Stimulated activated CD8-positive, alpha-beta memory T cell treated with anti-CD3 and anti-CD28 coated beads, Interleukin-15, amount 100 ng/mL, for 1 hour (primary cell): ENCODE measurements around the gene ADNP.
A peak's percentile ranks its signal among the peaks of the same experiment; 100 is the strongest.
"Not testable (repeated sequence)": the region's sequence is repeated elsewhere in the genome, so short reads cannot be mapped to it uniquely, and the experiment has no call there.

Source experiments
- DNase-seq: peaks from one replicate; pipeline ENCODE4 v3.0.0-alpha.2; 2020; ENCODE audit warnings: low read depth

The ADNP gene

DNA sequence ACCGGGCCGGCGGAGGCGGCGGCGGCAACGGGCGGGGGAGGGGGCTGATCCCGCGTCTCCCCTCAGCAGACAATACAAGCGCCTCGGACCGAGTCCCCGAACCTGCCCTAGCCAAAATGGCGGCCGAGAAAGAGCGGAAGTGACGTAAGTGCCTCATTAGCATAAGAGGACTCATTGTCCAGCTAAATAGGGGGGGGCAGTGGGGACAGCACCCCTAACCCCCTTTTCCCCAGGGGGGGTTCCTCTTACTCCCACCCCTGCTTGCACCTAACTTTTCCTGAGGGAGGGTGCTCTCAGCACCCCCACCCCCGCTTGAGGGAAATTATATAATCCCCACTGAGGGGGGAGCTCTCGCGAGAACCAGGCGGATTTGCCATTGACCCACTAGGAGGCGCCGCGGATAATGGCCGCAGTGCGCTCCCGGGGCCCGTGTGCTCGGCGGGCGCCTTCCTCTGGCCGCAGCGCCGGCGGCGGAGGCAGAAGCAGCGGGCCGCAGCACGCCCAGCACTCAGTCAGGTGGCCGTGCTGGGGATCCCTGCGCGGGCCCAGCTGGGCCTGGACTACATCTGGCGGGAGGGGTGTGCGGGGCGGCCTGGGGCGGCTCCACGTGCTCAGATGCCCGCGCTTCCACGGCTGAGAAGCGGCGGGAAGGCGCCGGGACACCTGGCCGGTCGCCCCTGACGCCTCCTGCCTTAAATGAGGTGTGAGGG, at the start of gene ADNP:
ADNP (minus strand) TSS at position 132 of the 710 bp plus-strand sequence. CDS start 27,441 bp downstream, outside the sequence.
- peak; percentile 75 for DNase-seq

DNA sequence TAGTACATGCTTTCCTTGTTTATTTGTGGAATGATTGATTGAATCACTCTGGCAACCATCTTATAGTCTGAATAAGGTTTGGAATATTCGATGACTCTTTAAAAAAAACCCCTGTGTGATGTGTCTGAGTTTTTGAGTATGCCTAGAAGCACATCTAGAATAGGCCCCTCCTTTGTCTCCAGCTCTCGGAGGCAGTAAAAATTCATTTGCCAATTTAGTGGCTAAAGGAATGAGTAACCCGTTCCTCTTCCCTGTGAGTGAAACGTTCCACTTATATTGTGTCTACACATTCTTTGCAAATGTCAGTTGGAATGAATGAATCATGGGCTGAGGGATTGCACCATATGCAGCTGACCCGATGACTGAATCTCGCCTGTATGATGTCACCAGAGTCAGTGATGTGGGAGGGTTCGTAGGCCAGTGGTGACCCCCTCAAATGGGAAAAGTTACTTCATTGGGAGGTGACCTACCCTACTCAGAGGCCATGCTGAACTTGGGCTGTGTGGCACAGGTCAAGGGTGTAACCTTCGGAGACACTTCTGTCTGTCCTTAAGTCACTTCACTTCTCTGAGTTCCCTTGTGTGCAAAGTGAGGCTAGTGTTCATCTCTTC, 48.9 kb upstream of the ADNP start:
- no peak for DNase-seq

DNA sequence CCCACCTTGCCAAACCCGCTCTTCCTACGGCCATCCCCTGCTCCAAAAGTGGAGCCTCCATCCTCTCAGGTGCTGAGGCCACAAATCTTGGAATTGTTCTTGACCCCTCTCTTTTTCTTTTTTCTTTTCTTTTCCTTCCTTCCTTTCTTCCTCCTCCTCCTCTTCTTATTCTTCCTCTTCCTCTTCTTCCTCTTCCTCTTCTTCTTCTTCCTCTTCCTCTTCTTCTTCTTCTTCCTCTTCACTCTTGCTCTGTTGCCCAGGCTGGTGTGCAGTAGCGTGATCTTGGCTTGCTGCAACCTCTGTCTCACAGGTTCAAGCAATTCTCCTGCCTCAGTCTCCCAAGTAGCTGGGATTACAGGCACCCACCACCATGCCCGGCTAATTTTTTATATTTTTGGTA, 47.3 kb upstream of the ADNP start:
- not testable (repeated sequence) for DNase-seq

DNA sequence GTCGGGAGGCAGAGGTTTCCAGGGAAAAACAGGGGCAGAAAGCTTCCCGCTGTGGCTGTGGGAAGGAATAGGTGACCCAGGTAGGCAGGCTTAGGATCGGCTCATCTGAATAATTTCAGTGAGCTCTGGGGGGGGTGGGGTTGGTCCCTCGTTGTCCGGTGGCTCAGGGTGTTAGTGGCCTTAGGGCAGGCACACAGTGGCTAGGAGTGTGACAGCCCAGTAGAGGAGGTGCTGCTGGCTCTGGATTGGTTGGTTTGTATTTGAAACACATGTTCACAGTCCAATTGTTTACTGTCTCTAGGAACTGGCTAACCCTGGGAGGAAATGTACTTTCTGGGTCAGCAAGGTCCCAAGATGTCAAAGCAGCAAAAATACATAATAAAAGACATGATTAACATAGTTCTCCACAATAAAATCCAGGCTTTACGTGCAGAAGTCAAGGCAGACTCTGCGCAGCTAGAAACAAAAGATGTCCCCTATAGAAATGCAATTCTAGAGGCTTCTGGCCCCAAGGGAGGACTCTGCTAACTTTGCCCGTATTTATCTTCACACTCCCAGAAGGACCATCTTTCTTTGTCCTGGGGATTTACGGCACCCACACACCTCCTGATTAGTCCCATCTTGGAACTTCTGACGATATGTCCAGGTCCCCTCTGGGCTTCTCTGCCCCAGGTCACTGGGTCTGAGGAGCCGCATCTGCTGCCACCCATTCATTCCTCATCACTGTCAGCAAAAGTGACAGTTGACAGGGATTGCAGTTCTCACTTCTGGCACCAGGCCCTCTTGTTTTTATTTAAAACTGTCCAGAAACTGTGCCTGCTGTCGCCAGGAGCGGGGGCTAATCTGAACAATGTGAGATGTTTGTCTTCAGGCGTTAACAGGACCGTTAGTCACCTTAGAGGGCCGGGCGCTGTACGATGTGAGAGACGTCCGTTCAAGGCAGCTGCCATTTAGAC, 46.1 kb upstream of the ADNP start:
- no peak for DNase-seq

DNA sequence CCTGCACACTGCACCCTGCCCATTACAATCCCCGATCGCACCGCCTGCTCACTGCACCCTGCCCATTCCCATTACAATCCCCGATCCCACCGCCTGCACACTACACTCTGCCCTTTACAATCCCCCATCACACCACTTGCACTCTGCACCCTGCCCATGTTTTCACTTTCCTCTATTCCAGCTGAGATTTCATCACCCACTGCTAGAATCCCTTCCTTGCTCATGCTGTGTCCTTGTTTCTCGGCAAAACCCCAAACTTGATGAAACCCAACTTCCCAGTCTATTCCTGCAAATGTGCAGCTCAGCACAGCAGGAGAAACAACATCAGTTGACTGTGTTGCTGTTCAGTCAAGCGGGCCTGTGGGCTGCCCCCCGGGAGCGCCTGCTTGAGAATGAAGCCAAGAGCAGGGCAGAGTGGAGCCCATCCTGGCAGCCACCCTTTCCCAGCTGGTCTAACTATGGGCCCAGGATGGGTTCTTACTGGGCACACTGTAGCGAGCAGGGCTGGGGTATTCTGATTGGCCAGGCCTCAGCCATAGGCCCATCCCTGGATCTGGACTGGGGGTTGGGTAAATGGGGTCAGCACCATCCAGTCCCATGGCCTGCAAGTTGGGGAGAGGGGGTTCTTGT, 44.6 kb upstream of the ADNP start:
- DNase-seq, result no peak

- no peak for DNase-seq
Observed at GRCh38 chr20:50969912-50970311, 38.7 kb upstream of the ADNP start.

- DNase-seq, result no peak
Observed at GRCh38 chr20:50969435-50969834, 38.2 kb upstream of the ADNP start.

- no peak for DNase-seq
Observed at GRCh38 chr20:50968289-50968688, 37.1 kb upstream of the ADNP start.

DNA sequence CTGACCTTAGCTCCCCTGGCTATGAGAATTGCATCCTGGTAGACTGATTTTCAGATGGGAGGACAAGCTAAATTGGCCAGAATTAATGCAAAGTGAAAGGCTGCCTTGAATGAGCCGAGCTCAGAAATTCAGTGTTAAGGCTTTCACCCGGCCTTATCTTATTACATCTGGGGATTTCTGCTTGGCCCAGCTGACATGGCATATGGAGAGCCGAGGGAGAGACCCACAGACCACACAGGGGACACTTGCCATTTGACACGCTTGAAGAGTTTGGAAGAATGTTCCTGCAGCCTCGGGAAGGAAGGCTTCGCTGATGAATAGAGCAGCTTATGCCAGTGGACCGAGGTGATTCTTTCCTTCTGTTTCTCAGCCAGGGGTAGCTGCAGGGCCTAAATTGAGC, 36.3 kb upstream of the ADNP start:
- DNase-seq, result no peak

- no peak for DNase-seq
Observed at GRCh38 chr20:50959543-50960126, 28.4 kb upstream of the ADNP start.

DNA sequence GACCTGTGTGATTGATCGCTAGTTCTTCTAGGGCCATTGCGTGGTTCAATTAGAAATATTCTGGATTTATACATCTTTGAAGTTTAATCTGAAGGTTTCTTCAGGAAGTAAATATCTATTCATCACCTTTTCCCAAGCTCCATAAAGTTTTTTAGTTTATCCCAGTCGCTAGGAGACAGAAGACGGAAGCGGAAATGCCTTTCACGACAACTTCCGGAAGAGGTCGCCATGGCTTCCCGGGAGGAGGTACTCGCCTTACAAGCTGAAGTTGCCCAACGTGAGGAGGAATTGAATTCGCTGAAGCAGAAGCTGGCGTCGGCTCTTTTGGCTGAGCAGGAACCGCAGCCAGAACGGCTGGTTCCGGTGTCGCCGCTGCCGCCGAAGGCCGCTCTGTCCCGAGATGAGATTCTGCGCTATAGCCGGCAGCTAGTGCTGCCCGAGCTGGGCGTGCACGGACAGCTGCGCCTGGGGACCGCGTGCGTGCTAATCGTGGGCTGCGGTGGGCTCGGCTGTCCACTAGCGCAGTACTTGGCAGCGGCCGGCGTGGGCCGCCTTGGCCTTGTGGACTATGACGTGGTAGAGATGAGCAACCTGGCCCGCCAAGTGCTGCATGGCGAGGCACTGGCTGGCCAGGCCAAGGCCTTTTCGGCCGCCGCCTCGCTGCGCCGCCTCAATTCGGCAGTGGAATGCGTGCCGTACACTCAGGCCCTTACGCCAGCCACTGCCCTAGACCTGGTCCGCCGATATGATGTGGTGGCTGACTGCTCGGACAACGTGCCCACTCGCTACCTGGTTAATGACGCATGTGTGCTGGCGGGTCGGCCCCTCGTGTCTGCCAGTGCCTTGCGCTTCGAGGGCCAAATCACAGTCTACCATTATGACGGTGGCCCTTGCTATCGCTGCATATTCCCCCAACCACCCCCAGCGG, 27.6 kb upstream of the ADNP start, which contains the start of gene MOCS3:
MOCS3 (plus strand) TSS at position 204 of the 928 bp plus-strand sequence; CDS start at position 229, 25 bp downstream.
- DNase-seq, result no peak

DNA sequence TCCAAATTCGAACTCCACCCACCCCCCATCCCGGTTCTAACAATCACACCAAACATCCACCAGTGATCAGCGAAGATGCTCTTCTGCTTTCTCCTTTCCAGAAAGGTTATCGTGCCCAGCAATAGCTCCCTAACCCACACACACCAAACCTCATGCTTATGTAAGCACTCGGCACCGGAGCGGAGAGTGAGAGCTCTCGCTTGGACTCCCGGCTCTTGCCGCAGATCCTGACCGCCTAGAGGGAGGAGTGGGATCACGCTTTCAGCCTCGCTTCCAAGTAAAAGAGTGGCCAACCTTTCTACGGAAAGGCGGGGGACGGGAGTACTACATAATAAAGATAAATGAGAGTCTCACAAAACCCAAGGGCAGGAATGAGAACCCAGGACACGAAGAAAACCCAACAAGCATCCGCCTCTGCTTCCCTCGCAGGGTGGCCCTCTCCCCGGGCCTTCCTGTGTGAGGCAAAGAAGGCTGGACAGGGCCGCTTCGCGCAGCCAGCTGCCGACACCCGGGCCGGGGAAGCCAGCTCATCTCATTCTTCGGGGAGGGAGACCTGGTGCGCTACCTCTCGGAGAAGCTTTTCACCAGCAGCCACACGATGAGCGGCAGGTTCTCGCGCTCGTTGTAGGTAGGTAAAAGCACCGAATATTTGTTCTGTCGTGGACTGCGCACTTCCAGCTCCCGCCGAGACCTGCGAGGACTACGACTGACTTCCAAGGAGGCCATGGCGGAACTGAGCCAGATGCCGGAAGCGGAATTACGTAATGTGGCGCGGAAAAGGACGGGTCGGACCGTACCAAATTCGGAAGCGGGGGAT, 26.8 kb upstream of the ADNP start, which contains the start of gene DPM1:
DPM1 (minus strand) TSS at position 735 of the 817 bp plus-strand sequence; CDS start at position 726, 9 bp downstream.
- DNase-seq, result peak; percentile 88

GRCh38 chr20:50957276-50957675, 26.0 kb upstream of the ADNP start:
- no peak for DNase-seq

- DNase-seq, result no peak
Observed at GRCh38 chr20:50953821-50954220, 22.6 kb upstream of the ADNP start.

- DNase-seq, result no peak
Observed at GRCh38 chr20:50953196-50953595, 22.0 kb upstream of the ADNP start.

DNA sequence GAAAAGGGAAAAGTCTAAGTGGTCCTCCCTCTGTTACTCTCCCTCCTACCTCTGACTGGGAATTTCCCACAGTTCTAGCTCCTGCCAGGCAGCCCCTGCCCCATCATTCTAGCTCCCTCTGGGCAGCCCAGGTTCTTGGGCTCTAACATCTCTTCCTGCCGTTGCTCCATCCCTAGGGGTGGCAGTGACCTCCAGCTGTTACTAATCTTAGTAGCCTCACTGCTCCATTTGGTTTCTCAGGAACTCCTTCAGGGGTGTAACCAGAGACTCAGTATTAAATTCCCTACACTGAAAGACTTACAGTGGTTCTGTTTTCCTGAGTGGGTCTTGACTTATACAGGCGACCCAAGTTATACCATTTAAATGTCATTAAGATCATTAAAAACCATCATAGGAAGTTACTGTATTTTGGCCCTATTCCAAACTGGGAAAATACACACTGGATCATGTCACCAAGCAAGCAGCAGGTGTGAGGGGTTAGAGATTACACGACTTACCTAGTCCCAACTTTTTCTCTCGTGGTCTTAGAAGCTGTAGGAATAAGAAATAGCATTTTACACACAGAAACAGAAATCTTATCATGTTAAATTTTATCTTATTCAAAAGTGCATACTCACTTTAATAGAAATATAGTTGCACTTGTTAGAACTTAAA, 17.0 kb upstream of the ADNP start:
- no peak for DNase-seq

DNA sequence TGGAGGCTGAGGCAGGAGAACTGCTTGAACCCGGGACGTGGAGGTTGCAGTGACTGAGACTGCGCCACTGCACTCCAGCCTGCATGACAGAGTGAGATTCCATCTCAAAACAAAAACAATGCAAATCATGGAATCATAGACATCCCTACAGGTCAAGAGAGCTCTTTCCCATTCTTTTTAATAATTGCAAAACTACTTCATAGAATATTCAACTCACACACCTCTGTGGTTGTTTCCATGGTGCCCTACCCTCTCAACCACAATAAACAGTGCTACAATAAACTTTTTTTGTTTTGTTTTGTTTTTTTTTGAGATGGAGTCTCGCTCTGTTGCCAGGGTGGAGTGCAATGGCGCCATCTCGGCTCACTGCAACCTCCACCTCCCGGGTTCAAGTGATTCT, 11.8 kb upstream of the ADNP start:
- no peak for DNase-seq

DNA sequence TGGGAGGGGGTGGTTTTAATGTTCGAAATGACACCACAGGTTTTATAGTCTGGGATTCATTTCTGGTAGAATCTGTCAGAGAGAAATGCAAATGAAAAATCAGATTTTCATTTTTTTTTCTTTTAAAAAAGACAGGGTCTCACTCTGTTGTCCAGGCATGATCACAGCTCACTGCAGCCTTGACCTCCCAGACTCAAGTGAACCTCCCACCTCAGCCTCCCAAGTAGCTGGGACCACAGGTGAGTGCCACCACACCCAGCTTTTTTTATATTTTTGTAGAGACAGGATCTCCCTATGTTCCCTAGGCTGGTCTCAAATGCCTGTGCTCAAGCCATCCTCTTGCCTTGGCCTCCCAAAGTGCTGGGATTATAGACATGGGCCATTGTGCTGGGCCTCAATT, 2.4 kb upstream of the ADNP start:
- no peak for DNase-seq

- no peak for DNase-seq
Observed at GRCh38 chr20:50932691-50933280, 1.5 kb upstream of the ADNP start.
